HepG2 (cell line): ENCODE data around the gene ASTN2.

ENCODE experiments used
- ATF2 ChIP-seq: sonication (generic); formaldehyde crosslinking; IDR thresholded peaks from 2 replicates; pipeline ENCODE4 v1.4.0; 2020; ENCODE audit warnings: missing genetic modification reagents
- PRPF4 ChIP-seq: fragments of 200-400 bp; formaldehyde crosslinking; IDR thresholded peaks from 2 replicates; pipeline ENCODE4 v1.6.1; 2016; ENCODE audit warnings: low read length, low read depth; ENCODE audit not compliant: poor library complexity, severe bottlenecking
- TF ChIP-seq, protein P1 (sequence below): sonication (generic); formaldehyde crosslinking; IDR thresholded peaks from 2 replicates; pipeline ENCODE4 v1.8.0; 2022; ENCODE audit warnings: missing genetic modification reagents, mild to moderate bottlenecking, borderline replicate concordance

DNA sequence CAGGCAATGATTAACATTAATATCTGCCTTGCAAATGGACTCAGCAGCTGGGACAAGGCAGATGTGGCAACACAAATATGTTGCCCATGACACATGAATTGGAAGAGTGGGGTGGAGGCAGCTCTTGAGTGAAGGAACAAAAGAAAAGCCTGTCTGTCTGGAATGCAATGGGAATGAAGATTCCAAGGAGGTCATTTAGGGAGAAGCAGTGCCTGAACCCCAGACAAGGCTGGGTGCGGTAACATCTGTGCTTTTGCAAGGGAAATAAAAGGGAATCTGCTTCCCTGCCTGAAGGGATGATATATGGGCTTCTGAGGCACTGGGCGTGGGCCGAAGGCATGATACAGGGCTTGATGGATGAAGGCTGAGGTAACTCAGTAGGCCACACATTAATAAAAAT lies 821.9 kb downstream of the ASTN2 start:
- TF ChIP-seq PRPF4: no peak
- TF ChIP-seq ATF2 (CRISPR knock-in tag): no peak
- TF ChIP-seq, protein P1, sequence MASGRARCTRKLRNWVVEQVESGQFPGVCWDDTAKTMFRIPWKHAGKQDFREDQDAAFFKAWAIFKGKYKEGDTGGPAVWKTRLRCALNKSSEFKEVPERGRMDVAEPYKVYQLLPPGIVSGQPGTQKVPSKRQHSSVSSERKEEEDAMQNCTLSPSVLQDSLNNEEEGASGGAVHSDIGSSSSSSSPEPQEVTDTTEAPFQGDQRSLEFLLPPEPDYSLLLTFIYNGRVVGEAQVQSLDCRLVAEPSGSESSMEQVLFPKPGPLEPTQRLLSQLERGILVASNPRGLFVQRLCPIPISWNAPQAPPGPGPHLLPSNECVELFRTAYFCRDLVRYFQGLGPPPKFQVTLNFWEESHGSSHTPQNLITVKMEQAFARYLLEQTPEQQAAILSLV (CRISPR knock-in tag): no peak
